OCI-LY3 (cell line): ENCODE data around the gene NEURL1.

Source experiments
- H2AFZ ChIP-seq: fragments of 200-600, 300-600 bp; shearing (Covaris generic); 2 replicates; pipeline ENCODE4 v1.6.0; 2014; ENCODE audit warnings: antibody characterized with exemption, low read depth, low read length
- H3K27ac ChIP-seq: fragments of 200-600, 300-600 bp; sonication (generic); 2 replicates; pipeline ENCODE4 v1.5.1; 2014; ENCODE audit warnings: mild to moderate bottlenecking, low read length, moderate library complexity, mixed read lengths
- H3K27me3 ChIP-seq: fragments of 200-600, 300-600 bp; sonication (generic); 2 replicates; pipeline ENCODE4 v1.6.1; 2014; ENCODE audit warnings: low read depth, low read length, mixed read lengths
- H3K36me3 ChIP-seq: fragments of 200-600, 300-600 bp; sonication (generic); replicated peaks from 2 replicates; pipeline ENCODE3; 2014; ENCODE audit warnings: low read depth, low read length, mixed read lengths
- H3K4me1 ChIP-seq: fragments of 300-600, 200-600 bp; sonication (generic); 2 replicates; pipeline ENCODE4 v1.6.1; 2014; ENCODE audit warnings: low read length, mixed read lengths
- H3K4me2 ChIP-seq: fragments of 200-600, 300-600 bp; sonication (generic); 2 replicates; pipeline ENCODE4 v1.6.1; 2014; ENCODE audit warnings: low read length, mixed read lengths
- H3K4me3 ChIP-seq: fragments of 300-600, 200-600 bp; sonication (generic); 2 replicates; pipeline ENCODE4 v1.5.1; 2014; ENCODE audit warnings: antibody characterized with exemption, mild to moderate bottlenecking, low read length, moderate library complexity
- H3K79me2 ChIP-seq: fragments of 300-600, 200-600 bp; shearing (Covaris generic); 2 replicates; pipeline ENCODE4 v1.6.1; 2014; ENCODE audit warnings: mild to moderate bottlenecking, low read length, mixed read lengths
- H3K9ac ChIP-seq: fragments of 300-600, 200-600 bp; shearing (Covaris generic); 2 replicates; pipeline ENCODE4 v1.6.0; 2014; ENCODE audit warnings: mild to moderate bottlenecking, low read length, moderate library complexity
- H3K9me3 ChIP-seq: fragments of 200-600, 300-600 bp; shearing (Covaris generic); 2 replicates; pipeline ENCODE4 v1.6.1; 2014; ENCODE audit warnings: low read length, mixed read lengths; ENCODE audit not compliant: insufficient read depth
- H4K20me1 ChIP-seq: fragments of 200-600, 300-600 bp; sonication (generic); 2 replicates; pipeline ENCODE4 v1.6.1; 2016; ENCODE audit warnings: low read length, mixed read lengths; ENCODE audit not compliant: insufficient read depth
- CTCF ChIP-seq: fragments of 200-600, 300-600 bp; sonication (generic); IDR thresholded peaks from 2 replicates; pipeline ENCODE4 v1.5.1; 2014; ENCODE audit warnings: antibody characterized with exemption, low read length, low read depth
- EZH2phosphoT487 ChIP-seq: fragments of 200-600 bp; shearing (Covaris generic); IDR thresholded peaks from 2 replicates; pipeline ENCODE4 v1.6.1; 2018; ENCODE audit warnings: antibody characterized with exemption, mixed run types, low read depth

The NEURL1 gene

GRCh38 chr10:103452506-103453230 is 40.8 kb upstream of the NEURL1 start:
- peaks cover 4% of the 10 kb centered on the region; the same call in 1 of the 2 replicates for H3K4me1 ChIP-seq
- H3K36me3 ChIP-seq, result no peaks in the 10 kb centered on the region
- peak overlapping the region; percentile 35; the same call in 1 of the 2 replicates for H3K9ac ChIP-seq
- no peak for TF ChIP-seq EZH2phosphoT487
- no peak for TF ChIP-seq CTCF
- no peaks in the 10 kb centered on the region for H4K20me1 ChIP-seq
- no peak overlapping the region for H3K27ac ChIP-seq
- H3K9me3 ChIP-seq, result no peaks in the 10 kb centered on the region
- peak overlapping the region; percentile 75 for H3K4me2 ChIP-seq
- H3K79me2 ChIP-seq, result no peaks in the 10 kb centered on the region
- no peaks in the 10 kb centered on the region for H3K27me3 ChIP-seq
- H2AFZ ChIP-seq, result 0 out of 2 replicates have a peak overlapping the region, but pooled peaks have one; percentile 70
- peak overlapping the region; percentile 71 for H3K4me3 ChIP-seq

GRCh38 chr10:103454026-103454425 is 39.5 kb upstream of the NEURL1 start:
- TF ChIP-seq EZH2phosphoT487 (no peak), CTCF (no peak)
- no peak overlapping the region for H3K4me3 ChIP-seq
- no peak overlapping the region for H3K27ac ChIP-seq

GRCh38 chr10:103455235-103455634 is 38.3 kb upstream of the NEURL1 start:
- Histone ChIP-seq H3K4me3 (no peak overlapping the region), H3K36me3 (no peaks in the 10 kb centered on the region), H4K20me1 (no peaks in the 10 kb centered on the region), H3K27me3 (no peaks in the 10 kb centered on the region), H3K4me1 (peaks cover 4% of the 10 kb centered on the region; the same call in 1 of the 2 replicates), H3K9me3 (no peaks in the 10 kb centered on the region), H3K79me2 (no peaks in the 10 kb centered on the region), H2AFZ (no peak overlapping the region), H3K27ac (no peak overlapping the region), H3K4me2 (no peak overlapping the region), H3K9ac (no peak overlapping the region)
- no peak for TF ChIP-seq EZH2phosphoT487
- no peak for TF ChIP-seq CTCF

More at GRCh38 chr10:103454026-103454425, 39.5 kb upstream of the NEURL1 start:
- no peaks in the 10 kb centered on the region for H4K20me1 ChIP-seq
- H3K27me3 ChIP-seq, result no peaks in the 10 kb centered on the region
- H3K9ac ChIP-seq, result no peak overlapping the region
- no peak overlapping the region for H2AFZ ChIP-seq
- no peaks in the 10 kb centered on the region for H3K36me3 ChIP-seq
- H3K79me2 ChIP-seq, result no peaks in the 10 kb centered on the region
- no peaks in the 10 kb centered on the region for H3K9me3 ChIP-seq
- H3K4me1 ChIP-seq, result peaks cover 4% of the 10 kb centered on the region; the same call in 1 of the 2 replicates
- no peak overlapping the region for H3K4me2 ChIP-seq

GRCh38 chr10:103456074-103456660 is 37.3 kb upstream of the NEURL1 start:
- H3K27ac ChIP-seq, result no peak overlapping the region
- no peaks in the 10 kb centered on the region for H3K79me2 ChIP-seq
- TF ChIP-seq CTCF (no peak), EZH2phosphoT487 (no peak)

More at GRCh38 chr10:103456074-103456660, 37.3 kb upstream of the NEURL1 start:
- Histone ChIP-seq H2AFZ (no peak overlapping the region), H3K4me2 (no peak overlapping the region), H3K9ac (no peak overlapping the region), H3K27me3 (no peaks in the 10 kb centered on the region), H3K4me1 (peaks cover 4% of the 10 kb centered on the region; the same call in 1 of the 2 replicates), H4K20me1 (no peaks in the 10 kb centered on the region), H3K9me3 (no peaks in the 10 kb centered on the region), H3K36me3 (no peaks in the 10 kb centered on the region), H3K4me3 (no peak overlapping the region)
